IPS-18a (cell line): ENCODE data around the gene LINC01488.

ENCODE experiments used
- H3K27ac ChIP-seq: one replicate; pipeline ENCODE4 v1.5.1; 2013; ENCODE audit warnings: low read length
- H3K27me3 ChIP-seq: one replicate; pipeline ENCODE4 v1.6.1; 2013; ENCODE audit warnings: mild to moderate bottlenecking, low read length; ENCODE audit not compliant: control insufficient read depth, insufficient read depth
- H3K36me3 ChIP-seq: one replicate; pipeline ENCODE4 v1.6.1; 2013; ENCODE audit warnings: low read depth, low read length; ENCODE audit not compliant: control insufficient read depth
- H3K4me1 ChIP-seq: one replicate; pipeline ENCODE4 v1.6.1; 2013; ENCODE audit warnings: low read depth, low read length; ENCODE audit not compliant: control insufficient read depth
- H3K4me3 ChIP-seq: one replicate; pipeline ENCODE4 v1.5.1; 2013; ENCODE audit warnings: low read length
- H3K9ac ChIP-seq: one replicate; pipeline ENCODE4 v1.6.1; 2013; ENCODE audit warnings: mild to moderate bottlenecking, low read length, moderate library complexity
- H3K9me3 ChIP-seq: one replicate; pipeline ENCODE4 v1.6.1; 2013; ENCODE audit warnings: low read depth, low read length; ENCODE audit not compliant: control insufficient read depth

LINC01488 gene

GRCh38 chr11:69467646-69468045 lies 13.8 kb upstream of the LINC01488 start:
- Histone ChIP-seq H3K4me3 (no peak overlapping the region), H3K27me3 (peaks cover 9% of the 10 kb centered on the region), H3K4me1 (peaks cover 11% of the 10 kb centered on the region), H3K36me3 (no peaks in the 10 kb centered on the region), H3K27ac (no peak overlapping the region), H3K9me3 (no peaks in the 10 kb centered on the region), H3K9ac (no peak overlapping the region)

GRCh38 chr11:69468221-69468620 lies 13.2 kb upstream of the LINC01488 start:
- H3K4me1 ChIP-seq: peaks cover 11% of the 10 kb centered on the region
- peaks cover 9% of the 10 kb centered on the region for H3K27me3 ChIP-seq
- H3K4me3 ChIP-seq: no peak overlapping the region
- H3K27ac ChIP-seq: no peak overlapping the region
- H3K9me3 ChIP-seq: no peaks in the 10 kb centered on the region
- no peak overlapping the region for H3K9ac ChIP-seq
- H3K36me3 ChIP-seq: no peaks in the 10 kb centered on the region

GRCh38 chr11:69468911-69469885 lies 12.3 kb upstream of the LINC01488 start:
- Histone ChIP-seq H3K9ac (no peak overlapping the region), H3K36me3 (no peaks in the 10 kb centered on the region), H3K4me3 (no peak overlapping the region), H3K9me3 (no peaks in the 10 kb centered on the region), H3K4me1 (peaks cover 11% of the 10 kb centered on the region), H3K27me3 (peaks cover 9% of the 10 kb centered on the region), H3K27ac (no peak overlapping the region)

- Histone ChIP-seq H3K4me3 (no peak overlapping the region), H3K27me3 (peaks cover 12% of the 10 kb centered on the region), H3K9me3 (no peaks in the 10 kb centered on the region), H3K4me1 (peaks cover 12% of the 10 kb centered on the region), H3K36me3 (no peaks in the 10 kb centered on the region), H3K9ac (no peak overlapping the region), H3K27ac (no peak overlapping the region)
Measured at GRCh38 chr11:69470301-69470700, 11.2 kb upstream of the LINC01488 start.

GRCh38 chr11:69470793-69471728 lies 10.4 kb upstream of the LINC01488 start:
- no peaks in the 10 kb centered on the region for H3K36me3 ChIP-seq
- H3K9me3 ChIP-seq: no peaks in the 10 kb centered on the region
- peaks cover 19% of the 10 kb centered on the region for H3K4me1 ChIP-seq
- H3K4me3 ChIP-seq: no peak overlapping the region
- H3K27ac ChIP-seq: no peak overlapping the region
- H3K9ac ChIP-seq: no peak overlapping the region
- peaks cover 20% of the 10 kb centered on the region for H3K27me3 ChIP-seq

- Histone ChIP-seq H3K36me3 (no peaks in the 10 kb centered on the region), H3K27ac (no peak overlapping the region), H3K4me1 (peaks cover 27% of the 10 kb centered on the region), H3K27me3 (peaks cover 27% of the 10 kb centered on the region), H3K9ac (no peak overlapping the region), H3K4me3 (no peak overlapping the region), H3K9me3 (no peaks in the 10 kb centered on the region)
Measured at GRCh38 chr11:69471729-69472540, 9.5 kb upstream of the LINC01488 start.

- H3K36me3 ChIP-seq: no peaks in the 10 kb centered on the region
- H3K4me1 ChIP-seq: peaks cover 33% of the 10 kb centered on the region
Measured at GRCh38 chr11:69472541-69473275, 8.8 kb upstream of the LINC01488 start.

GRCh38 chr11:69473276-69473845 lies 8.1 kb upstream of the LINC01488 start:
- Histone ChIP-seq H3K36me3 (no peaks in the 10 kb centered on the region), H3K9me3 (no peaks in the 10 kb centered on the region), H3K27me3 (peaks cover 37% of the 10 kb centered on the region)

More at GRCh38 chr11:69472541-69473275, 8.8 kb upstream of the LINC01488 start:
- Histone ChIP-seq H3K9me3 (no peaks in the 10 kb centered on the region), H3K27ac (no peak overlapping the region), H3K9ac (no peak overlapping the region), H3K4me3 (no peak overlapping the region), H3K27me3 (peaks cover 34% of the 10 kb centered on the region)

GRCh38 chr11:69474736-69475135 lies 6.7 kb upstream of the LINC01488 start:
- Histone ChIP-seq H3K36me3 (no peaks in the 10 kb centered on the region), H3K9ac (no peak overlapping the region), H3K27me3 (peaks cover 37% of the 10 kb centered on the region), H3K4me3 (no peak overlapping the region), H3K4me1 (peaks cover 33% of the 10 kb centered on the region), H3K27ac (no peak overlapping the region), H3K9me3 (no peaks in the 10 kb centered on the region)

More at GRCh38 chr11:69473276-69473845, 8.1 kb upstream of the LINC01488 start:
- H3K4me3 ChIP-seq: no peak overlapping the region
- no peak overlapping the region for H3K27ac ChIP-seq
- H3K4me1 ChIP-seq: peaks cover 33% of the 10 kb centered on the region
- H3K9ac ChIP-seq: no peak overlapping the region

- Histone ChIP-seq H3K9ac (no peak overlapping the region), H3K4me3 (no peak overlapping the region), H3K4me1 (peaks cover 33% of the 10 kb centered on the region), H3K9me3 (no peaks in the 10 kb centered on the region), H3K36me3 (no peaks in the 10 kb centered on the region), H3K27ac (no peak overlapping the region), H3K27me3 (peaks cover 34% of the 10 kb centered on the region)
Measured at GRCh38 chr11:69475141-69475865, 6.2 kb upstream of the LINC01488 start.
